NB4 (cell line): ENCODE results near the gene DOK7.

Experiments used
- DNase-seq: peaks from one replicate; pipeline ENCODE4 v3.0.0; 2010; ENCODE audit warnings: low read depth
- H3K4me3 ChIP-seq: one replicate; pipeline ENCODE4 v1.5.1; 2011; ENCODE audit warnings: mild to moderate bottlenecking, low read depth, low read length, moderate library complexity
- CTCF ChIP-seq: IDR thresholded peaks from one replicate; pipeline ENCODE4 v1.5.1; 2012; ENCODE audit warnings: low read depth, low read length
- MAX ChIP-seq: IDR thresholded peaks from 2 replicates; pipeline ENCODE4 v1.6.1; 2011; ENCODE audit warnings: low read depth, low read length
- MYC ChIP-seq: IDR thresholded peaks from 2 replicates; pipeline ENCODE4 v1.6.1; 2011; ENCODE audit warnings: low read depth, low read length
- POLR2A ChIP-seq: IDR thresholded peaks from 2 replicates; pipeline ENCODE4 v1.6.1; 2011; ENCODE audit warnings: mild to moderate bottlenecking; ENCODE audit not compliant: insufficient read length; ENCODE audit errors: extremely low read depth

Gene DOK7

GRCh38 chr4:3488820-3489219 is 25.7 kb downstream of the DOK7 start:
- DNase-seq: no peak

GRCh38 chr4:3489451-3489962 is 26.4 kb downstream of the DOK7 start:
- peak; percentile 92 for DNase-seq
- no peak overlapping the region for H3K4me3 ChIP-seq
- no peak for TF ChIP-seq MAX
- no peak for TF ChIP-seq POLR2A
- TF ChIP-seq MYC: no peak
- TF ChIP-seq CTCF: no peak

More at GRCh38 chr4:3488820-3489219, 25.7 kb downstream of the DOK7 start:
- TF ChIP-seq MAX (no peak), CTCF (no peak)
- no peak overlapping the region for H3K4me3 ChIP-seq

- TF ChIP-seq MAX (no peak), MYC (no peak), CTCF (no peak)
- H3K4me3 ChIP-seq: no peak overlapping the region
- DNase-seq: no peak
Measured at GRCh38 chr4:3491681-3492405, 28.7 kb downstream of the DOK7 start.

- no peak for TF ChIP-seq MYC
- TF ChIP-seq MAX: no peak
- no peak for TF ChIP-seq POLR2A
- no peak for TF ChIP-seq CTCF
- no peak for DNase-seq
- no peak overlapping the region for H3K4me3 ChIP-seq
Measured at GRCh38 chr4:3492741-3493719, 29.9 kb downstream of the DOK7 start.

GRCh38 chr4:3493720-3494461 is 30.8 kb downstream of the DOK7 start:
- DNase-seq: peak; percentile 72
- TF ChIP-seq MYC: no peak
- no peak for TF ChIP-seq MAX
- no peak for TF ChIP-seq POLR2A
- TF ChIP-seq CTCF: no peak
- no peak overlapping the region for H3K4me3 ChIP-seq
